Activated CD4-positive, alpha-beta T cell treated with anti-CD3 and anti-CD28 coated beads for 48 hours (primary cell): Measurements from ENCODE around the gene OTUD7B.
A peak's percentile ranks its signal among the peaks of the same experiment; 100 is the strongest.

Experiments used
- DNase-seq: peaks from one replicate; pipeline ENCODE4 v3.0.0-alpha.2; 2020

Gene OTUD7B

DNA sequence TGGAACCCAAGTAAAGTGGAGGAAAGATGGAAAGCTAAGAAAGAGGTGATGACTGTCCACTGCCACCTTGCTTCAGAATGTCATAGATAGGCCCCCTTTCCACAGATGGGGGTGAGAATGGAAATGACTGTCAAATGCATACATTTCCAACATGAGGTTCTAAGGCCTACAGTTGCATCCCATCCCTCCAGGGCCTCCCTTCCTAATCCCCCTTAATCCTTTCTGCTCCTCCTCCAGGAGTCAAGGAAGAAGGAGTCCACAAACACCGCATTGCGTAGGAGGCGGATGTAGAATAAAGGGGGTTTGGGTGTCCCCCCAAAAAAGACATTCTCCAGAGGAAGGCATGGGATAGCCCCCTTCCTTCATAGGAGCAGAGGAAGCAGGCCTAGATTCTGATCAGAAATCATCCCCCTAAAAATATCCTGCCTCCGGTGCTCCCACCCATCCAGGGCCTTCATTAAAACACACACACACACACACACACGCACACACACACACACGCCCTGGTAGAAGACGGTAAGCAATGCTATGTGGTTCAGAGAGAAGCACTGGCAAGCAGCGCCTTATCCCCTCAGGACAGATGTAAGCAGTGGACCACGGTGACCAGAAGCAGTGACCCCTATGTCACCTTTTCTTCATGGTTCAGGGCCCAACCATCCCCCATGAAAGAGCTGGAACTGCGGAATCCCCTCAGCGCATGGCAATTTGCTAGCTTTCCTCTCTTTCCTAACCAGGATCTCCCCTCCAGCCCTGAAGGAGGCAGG lies 94.9 kb downstream of the OTUD7B start:
- no peak for DNase-seq

DNA sequence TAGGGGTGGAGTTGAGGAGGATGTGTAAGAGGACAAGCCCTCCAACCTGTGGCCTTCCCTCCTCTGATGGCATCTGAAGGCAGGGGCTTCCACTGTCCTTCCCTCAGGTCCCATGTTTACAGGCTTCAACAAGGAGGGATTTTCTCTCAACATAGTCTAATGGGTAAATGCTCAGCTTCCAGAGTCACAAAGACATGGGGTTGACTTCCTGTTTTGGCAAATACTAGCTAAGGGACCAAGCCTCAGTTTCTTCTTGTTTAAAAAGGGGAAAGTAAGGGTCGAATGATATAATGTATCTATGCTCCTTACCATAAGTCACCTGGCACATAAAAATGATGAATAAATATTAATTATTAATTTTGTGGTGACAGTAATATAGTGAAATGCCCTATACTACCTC lies 96.0 kb downstream of the OTUD7B start:
- no peak for DNase-seq

GRCh38 chr1:149906570-149907075 lies 103.9 kb downstream of the OTUD7B start:
- no peak for DNase-seq

- DNase-seq = no peak
Observed at GRCh38 chr1:149903836-149904491, 106.6 kb downstream of the OTUD7B start.

DNA sequence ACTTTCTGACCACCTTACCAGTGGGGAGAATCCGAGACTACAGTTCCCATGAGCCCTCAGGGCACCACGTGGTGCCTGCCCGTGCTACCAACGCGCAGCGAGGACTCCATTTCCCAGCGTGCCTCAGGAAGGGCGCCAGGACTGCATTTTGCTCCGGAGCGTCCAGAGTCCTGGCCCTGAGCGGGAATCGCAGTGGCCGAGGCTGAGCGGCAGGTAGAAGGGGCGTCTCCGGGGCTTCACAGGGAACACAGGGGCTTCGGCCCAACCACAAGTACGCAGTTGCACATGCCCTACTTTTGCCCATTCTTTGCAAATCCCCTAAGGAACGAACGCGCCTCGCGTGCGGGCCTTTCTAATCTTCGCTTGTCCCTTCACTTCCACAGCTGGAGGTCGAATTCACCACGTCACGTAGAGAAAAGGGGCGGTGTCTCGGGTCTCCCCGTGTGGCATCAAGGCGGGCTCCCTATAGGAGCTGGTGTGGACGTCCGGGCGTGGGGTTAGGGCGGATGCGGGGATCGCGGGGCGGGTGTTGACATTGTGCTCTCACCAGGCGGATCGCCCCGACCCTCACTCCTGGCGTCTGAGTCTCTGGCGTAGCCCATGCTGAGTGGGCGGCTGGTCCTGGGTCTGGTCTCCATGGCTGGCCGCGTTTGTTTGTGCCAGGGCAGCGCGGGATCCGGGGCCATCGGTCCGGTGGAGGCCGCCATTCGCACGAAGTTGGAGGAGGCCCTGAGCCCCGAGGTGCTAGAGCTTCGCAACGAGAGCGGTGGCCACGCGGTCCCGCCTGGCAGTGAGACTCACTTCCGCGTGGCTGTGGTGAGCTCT lies 110.9 kb downstream of the OTUD7B start, which contains the start of gene BOLA1:
Gene BOLA1 (plus strand): TSS at position 109 of the 825 bp plus-strand sequence. CDS start 492 bp downstream, at position 601.
- DNase-seq = peak; percentile 89

DNA sequence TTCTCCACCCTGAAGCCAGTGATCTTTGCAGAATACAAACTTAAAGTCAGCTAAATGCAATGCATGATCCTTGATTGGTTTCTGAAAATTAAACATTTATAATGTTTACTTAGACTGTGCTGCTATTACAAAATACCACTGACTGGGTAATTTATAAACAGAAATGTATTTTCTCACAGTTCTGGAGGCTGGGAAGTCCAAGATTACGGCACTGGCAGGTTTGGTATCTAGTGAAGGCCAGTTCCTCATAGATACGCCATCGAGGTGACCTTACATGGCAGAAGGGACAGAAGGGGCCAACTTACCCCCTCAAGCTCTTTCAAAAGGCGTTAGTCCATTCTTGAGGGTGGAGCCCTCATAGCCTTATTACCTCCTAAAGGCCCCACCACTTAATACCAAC lies 114.0 kb downstream of the OTUD7B start:
- DNase-seq = no peak

DNA sequence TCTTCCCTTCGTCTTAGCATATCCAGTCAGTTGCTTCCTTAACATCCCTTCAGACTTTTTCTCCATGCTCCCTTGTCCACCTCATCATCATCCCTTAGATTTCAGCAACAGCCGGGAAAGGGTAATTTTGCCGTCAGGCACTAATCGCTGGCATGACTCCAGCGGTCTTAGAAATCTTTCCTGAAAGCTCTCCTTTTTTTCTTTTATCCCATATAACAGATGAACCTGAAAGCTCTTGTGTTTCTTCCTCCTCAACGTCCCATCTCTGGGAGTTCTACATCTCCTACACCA lies 121.6 kb downstream of the OTUD7B start:
- DNase-seq = no peak

DNA sequence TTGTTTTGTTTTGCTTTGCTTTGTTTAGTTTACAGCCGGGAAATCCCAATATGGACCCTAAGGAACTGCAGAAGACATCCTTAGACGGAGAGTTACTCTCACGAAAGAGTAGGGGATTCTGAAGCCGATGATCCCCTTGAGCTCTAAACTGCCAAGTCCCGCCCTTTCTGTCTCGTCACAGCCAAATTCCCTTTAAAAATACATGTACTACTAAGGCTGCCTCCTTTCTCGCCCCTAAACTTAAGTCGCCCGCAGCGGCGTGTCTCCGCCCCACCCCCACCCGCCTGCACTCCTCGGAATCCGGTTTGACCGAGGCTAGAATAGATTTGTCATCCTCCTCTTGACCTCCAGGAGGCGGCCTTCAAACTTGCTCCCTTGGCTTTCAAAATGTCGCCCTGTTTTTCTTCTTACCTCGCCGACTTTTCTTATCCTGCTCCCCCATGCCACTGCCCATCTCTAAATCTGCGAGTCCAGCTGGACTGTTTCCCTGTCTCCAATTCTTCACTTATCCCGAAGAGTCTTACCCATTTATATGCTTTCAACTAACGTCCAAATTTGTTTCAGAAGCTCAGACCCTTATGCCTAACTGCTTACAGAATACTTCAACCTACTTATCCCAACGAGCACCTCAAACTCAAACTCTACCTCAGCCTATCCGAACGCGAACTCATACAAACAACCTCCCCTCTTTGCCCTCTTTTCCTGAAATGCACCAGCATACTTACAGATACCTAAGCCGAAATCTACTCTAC lies 122.1 kb downstream of the OTUD7B start:
- peak; percentile 90 for DNase-seq
